ENCODE data around the gene PACRG. TPM values are rescaled to one million over a fixed set of nuclear protein-coding genes. Genes with fewer than 3 reads are reported as not detected.

Gene PACRG
- total RNA-seq, 6 donors from 2014 or later = 0.52 to 15.3 (median 3.1) TPM

DNA sequence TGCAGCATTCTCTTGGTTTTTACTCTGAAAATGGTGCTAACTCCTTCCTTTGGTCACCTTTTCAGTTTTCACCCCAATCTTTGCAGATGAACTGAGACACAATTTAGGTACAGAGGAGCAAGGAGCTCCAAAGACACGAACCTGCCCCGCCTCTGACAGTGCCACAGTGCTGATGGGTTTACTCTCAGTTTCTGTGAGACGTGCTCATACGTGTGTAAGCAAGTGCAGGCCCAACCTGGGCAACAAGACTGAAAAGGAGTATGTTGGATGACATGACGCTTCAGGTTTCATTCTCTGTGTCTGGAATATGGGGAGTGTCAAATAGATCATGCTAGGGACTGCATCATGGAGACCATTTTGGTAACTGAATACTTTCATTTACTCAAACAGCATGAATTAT lies 352.5 kb downstream of the PACRG start:
- no peaks in the 10 kb centered on the region for H3K27me3 ChIP-seq
- ATAC-seq (ENCODE audit: low FRiP score in 2 of 2) (no peak), DNase-seq (no peak)
- no peaks in the 10 kb centered on the region for H3K9me3 ChIP-seq
- H3K27ac ChIP-seq = no peak overlapping the region
- no peak overlapping the region for H3K4me3 ChIP-seq
- TF ChIP-seq, protein P1, sequence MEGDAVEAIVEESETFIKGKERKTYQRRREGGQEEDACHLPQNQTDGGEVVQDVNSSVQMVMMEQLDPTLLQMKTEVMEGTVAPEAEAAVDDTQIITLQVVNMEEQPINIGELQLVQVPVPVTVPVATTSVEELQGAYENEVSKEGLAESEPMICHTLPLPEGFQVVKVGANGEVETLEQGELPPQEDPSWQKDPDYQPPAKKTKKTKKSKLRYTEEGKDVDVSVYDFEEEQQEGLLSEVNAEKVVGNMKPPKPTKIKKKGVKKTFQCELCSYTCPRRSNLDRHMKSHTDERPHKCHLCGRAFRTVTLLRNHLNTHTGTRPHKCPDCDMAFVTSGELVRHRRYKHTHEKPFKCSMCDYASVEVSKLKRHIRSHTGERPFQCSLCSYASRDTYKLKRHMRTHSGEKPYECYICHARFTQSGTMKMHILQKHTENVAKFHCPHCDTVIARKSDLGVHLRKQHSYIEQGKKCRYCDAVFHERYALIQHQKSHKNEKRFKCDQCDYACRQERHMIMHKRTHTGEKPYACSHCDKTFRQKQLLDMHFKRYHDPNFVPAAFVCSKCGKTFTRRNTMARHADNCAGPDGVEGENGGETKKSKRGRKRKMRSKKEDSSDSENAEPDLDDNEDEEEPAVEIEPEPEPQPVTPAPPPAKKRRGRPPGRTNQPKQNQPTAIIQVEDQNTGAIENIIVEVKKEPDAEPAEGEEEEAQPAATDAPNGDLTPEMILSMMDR (IDR thresholded peaks at IDR 0.05) = no peak
- TF ChIP-seq EP300 (IDR thresholded peaks at IDR 0.05) (no peak), POLR2A (IDR thresholded peaks at IDR 0.05) (no peak), POLR2AphosphoS5 (IDR thresholded peaks at IDR 0.05) (no peak)
- no peaks in the 10 kb centered on the region for H3K36me3 ChIP-seq
- 92 to 95% methylated on average over 5 of the region's 5 CpGs for WGBS, 2 donors
- H3K4me1 ChIP-seq = no peaks in the 10 kb centered on the region

DNA sequence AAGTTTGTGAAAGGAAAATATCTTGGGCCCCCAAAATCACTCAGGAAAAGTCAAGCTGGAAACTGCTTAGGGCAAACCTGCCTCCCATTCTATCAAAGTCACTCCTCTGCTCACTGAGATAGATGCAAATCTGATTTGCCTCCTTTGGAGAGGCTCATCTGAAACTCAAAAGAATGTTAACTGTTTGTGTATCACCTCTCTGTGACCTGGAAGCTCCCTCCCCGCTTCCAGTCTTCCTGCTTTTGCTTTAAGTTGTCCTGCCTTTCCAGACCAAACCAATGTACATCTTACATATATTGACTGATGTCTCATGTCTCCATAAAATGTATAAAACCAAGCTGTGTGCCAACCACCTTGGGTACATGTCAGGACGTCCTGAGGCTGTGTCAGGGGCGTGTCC lies 355.4 kb downstream of the PACRG start:
- Histone ChIP-seq H3K4me3 (no peak overlapping the region), H3K4me1 (no peaks in the 10 kb centered on the region), H3K36me3 (no peaks in the 10 kb centered on the region), H3K9me3 (no peaks in the 10 kb centered on the region), H3K27me3 (no peaks in the 10 kb centered on the region), H3K27ac (no peak overlapping the region)
- DNase-seq = no peak
- ATAC-seq (ENCODE audit: low FRiP score in 2 of 2) = no peak
- WGBS, 2 donors = 56 to 60% methylated on average over 3 of the region's 3 CpGs
- TF ChIP-seq, protein P1 (IDR thresholded peaks at IDR 0.05) = no peak
- TF ChIP-seq EP300 (IDR thresholded peaks at IDR 0.05) = no peak
- TF ChIP-seq POLR2A (IDR thresholded peaks at IDR 0.05) = no peak
- no peak for TF ChIP-seq POLR2AphosphoS5 (IDR thresholded peaks at IDR 0.05)

DNA sequence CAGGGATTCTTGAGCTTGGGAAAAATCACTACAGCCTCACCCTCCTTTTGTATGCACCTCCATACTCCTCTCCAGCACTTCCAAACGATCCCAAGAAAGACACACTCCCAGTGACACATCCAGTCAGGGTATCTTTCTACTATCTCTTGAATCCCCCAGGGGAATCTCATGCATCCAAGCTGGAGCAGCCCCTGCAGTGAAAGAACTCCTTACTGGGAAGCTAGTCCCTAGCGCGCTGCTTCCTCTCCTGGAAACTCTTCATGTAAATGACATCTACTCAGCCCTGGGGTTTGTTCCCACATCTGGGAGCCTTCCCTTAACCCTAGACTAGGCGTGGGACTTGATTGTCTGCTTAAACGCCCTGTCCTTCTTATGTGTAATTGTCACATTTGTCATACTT lies 357.7 kb downstream of the PACRG start:
- Histone ChIP-seq H3K4me1 (no peaks in the 10 kb centered on the region), H3K27me3 (no peaks in the 10 kb centered on the region), H3K9me3 (no peaks in the 10 kb centered on the region), H3K27ac (no peak overlapping the region), H3K36me3 (no peaks in the 10 kb centered on the region), H3K4me3 (no peak overlapping the region)
- WGBS, 2 donors = 71 to 77% methylated on average over 5 of the region's 5 CpGs
- no peak for ATAC-seq (ENCODE audit: low FRiP score in 2 of 2)
- DNase-seq = no peak
- TF ChIP-seq POLR2A (IDR thresholded peaks at IDR 0.05) = no peak
- TF ChIP-seq, protein P1 (IDR thresholded peaks at IDR 0.05) = no peak
- TF ChIP-seq POLR2AphosphoS5 (IDR thresholded peaks at IDR 0.05) = no peak
- no peak for TF ChIP-seq EP300 (IDR thresholded peaks at IDR 0.05)

DNA sequence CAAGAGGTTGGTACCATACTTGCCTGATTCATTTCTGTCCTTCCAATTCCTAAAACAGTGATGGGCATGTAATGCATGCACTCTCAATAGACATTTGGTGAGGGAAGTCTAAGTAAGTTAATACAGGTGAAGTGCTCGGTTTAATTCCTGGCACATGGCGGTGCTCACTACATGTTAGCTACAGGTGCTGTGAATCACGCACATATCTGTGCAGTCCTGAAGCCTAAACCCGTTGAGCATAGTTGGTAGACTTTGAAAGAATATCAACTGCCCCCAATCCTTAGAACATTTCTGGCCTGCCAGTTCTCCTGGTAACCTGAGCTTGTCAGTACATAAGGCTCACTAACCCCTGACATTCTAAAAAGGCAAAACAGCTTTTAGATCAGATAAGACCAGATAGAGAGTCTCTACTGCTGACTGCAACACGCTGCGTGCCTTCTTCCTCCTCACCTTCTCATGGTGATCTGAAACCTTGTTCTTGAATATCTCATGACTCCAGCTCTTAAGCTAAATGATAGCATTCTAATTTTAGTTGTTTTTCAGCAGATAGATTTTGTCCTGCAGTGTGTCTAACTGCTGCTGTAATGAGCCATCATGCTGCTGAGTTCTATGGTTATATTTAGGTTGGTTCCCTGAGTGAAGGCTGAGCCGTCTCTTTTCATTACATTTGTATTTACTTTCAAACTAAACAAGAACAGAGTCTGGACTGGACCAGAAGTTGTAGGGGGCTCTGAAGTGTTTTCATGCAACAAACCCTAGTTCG lies 358.3 kb downstream of the PACRG start:
- Histone ChIP-seq H3K36me3 (no peaks in the 10 kb centered on the region), H3K4me1 (no peaks in the 10 kb centered on the region), H3K27ac (no peak overlapping the region), H3K9me3 (no peaks in the 10 kb centered on the region), H3K4me3 (no peak overlapping the region), H3K27me3 (no peaks in the 10 kb centered on the region)
- DNase-seq = no peak
- no peak for ATAC-seq (ENCODE audit: low FRiP score in 2 of 2)
- 69 to 81% methylated on average over 8 of the region's 8 CpGs for WGBS, 2 donors
- TF ChIP-seq POLR2A (IDR thresholded peaks at IDR 0.05) = no peak
- TF ChIP-seq EP300 (IDR thresholded peaks at IDR 0.05) = no peak
- TF ChIP-seq POLR2AphosphoS5 (IDR thresholded peaks at IDR 0.05) = no peak
- TF ChIP-seq, protein P1 (IDR thresholded peaks at IDR 0.05) = no peak

DNA sequence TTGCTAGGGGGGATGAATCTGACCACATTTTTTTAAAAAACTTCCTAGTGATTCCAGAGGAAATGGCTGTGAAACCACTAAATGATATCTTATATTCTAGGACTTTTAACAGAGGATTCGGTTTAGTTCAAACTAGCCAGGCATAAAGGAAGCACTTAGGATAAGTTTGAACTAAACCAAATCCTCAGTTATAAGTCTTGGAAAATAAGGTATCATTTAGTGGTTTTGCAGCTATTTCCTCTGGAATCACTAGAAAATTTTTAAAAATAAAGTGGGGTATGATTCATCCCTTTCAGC lies 358.8 kb downstream of the PACRG start:
- WGBS, 2 donors = 48 to 71% methylated on average over 1 of the region's 1 CpG
- DNase-seq = no peak
- Histone ChIP-seq H3K9me3 (no peaks in the 10 kb centered on the region), H3K4me3 (no peak overlapping the region), H3K4me1 (no peaks in the 10 kb centered on the region), H3K36me3 (no peaks in the 10 kb centered on the region), H3K27me3 (no peaks in the 10 kb centered on the region), H3K27ac (no peak overlapping the region)
- ATAC-seq (ENCODE audit: low FRiP score in 2 of 2) = no peak
- TF ChIP-seq, protein P1 (IDR thresholded peaks at IDR 0.05) = no peak
- TF ChIP-seq EP300 (IDR thresholded peaks at IDR 0.05) = no peak
- no peak for TF ChIP-seq POLR2AphosphoS5 (IDR thresholded peaks at IDR 0.05)
- TF ChIP-seq POLR2A (IDR thresholded peaks at IDR 0.05) = no peak

Data from upper lobe of left lung (tissue), 6 donors.